Peyer's patch (tissue), 4 donors: Measurements from ENCODE around the gene COQ10B. TPM values are rescaled to one million over a fixed set of nuclear protein-coding genes. Genes with fewer than 3 reads are reported as not detected.

Experiments used
- DNase-seq, 3 donors: peaks; one replicate each; pipeline ENCODE4 v3.0.0-alpha.2; 2017 to 2019
- H3K27ac ChIP-seq, 4 donors: fragments of 200-600 bp; sonication (generic); one replicate each; pipeline ENCODE4 v1.5.1; 2016 to 2019
- H3K27me3 ChIP-seq, 2 donors: fragments of 200-600 bp; sonication (generic); one replicate each; pipeline ENCODE4 v1.5.1; 2019
- H3K36me3 ChIP-seq, 3 donors: fragments of 200-600 bp; sonication (generic); one replicate each; pipeline ENCODE4 v1.5.1; 2016 to 2019
- H3K4me1 ChIP-seq, 4 donors: fragments of 200-600 bp; sonication (generic); one replicate each; pipeline ENCODE4 v1.5.1; 2016 to 2019
- H3K4me3 ChIP-seq, 4 donors: fragments of 200-600 bp; sonication (generic); 1 replicate in 3 of 4; 2 replicates in 1 of 4; pipeline ENCODE4 v1.5.1; 2016 to 2019; ENCODE audit warnings: mild to moderate bottlenecking in 1 of 4
- H3K9me3 ChIP-seq, 4 donors: fragments of 200-600 bp; sonication (generic); one replicate each; pipeline ENCODE4 v1.5.1; 2016 to 2019; ENCODE audit warnings: mild to moderate bottlenecking in 1 of 4
- CTCF ChIP-seq, 6 experiments: fragments of 450-650 bp in 4 of 6; fragments of 200-600 bp in 2 of 6; sonication (generic) in 1 of 6; IDR thresholded peaks; one replicate each; pipeline ENCODE4 v1.5.1; 2017 to 2019; ENCODE audit warnings: antibody characterized with exemption in 6 of 6, mild to moderate bottlenecking in 3 of 6, moderate library complexity in 1 of 6
- POLR2A ChIP-seq, 2 donors: fragments of 450-650 bp; IDR thresholded peaks; one replicate each; pipeline ENCODE4 v1.5.1; 2017; ENCODE audit warnings: antibody characterized with exemption in 2 of 2, mild to moderate bottlenecking in 2 of 2, moderate library complexity in 2 of 2
- total RNA-seq, 4 donors: library from RNA; depleted of rRNA; stranded (reverse); fragments of >200 nt; gene quantifications; one replicate each; pipeline ENCODE4 v1.1.0, GENCODE V29; 2016

Gene COQ10B
- total RNA-seq, 4 donors from 2014 or later, result 14.4 to 30.3 (median 22.3) TPM

- peaks cover 0 to 15% (median 5%) of the 10 kb centered on the region in 4 donors for H3K4me1 ChIP-seq
- H3K9me3 ChIP-seq, result no peaks in the 10 kb centered on the region
- peak overlapping the region; percentile 67 to 86 (median 80) for H3K4me3 ChIP-seq
- peak overlapping the region; percentile 94 to 98 (median 98) for H3K27ac ChIP-seq
- TF ChIP-seq POLR2A (IDR thresholded peaks at IDR 0.05), result no peak
- TF ChIP-seq CTCF (IDR thresholded peaks at IDR 0.05), result no peak
- DNase-seq, result no peak
- no peaks in the 10 kb centered on the region for H3K36me3 ChIP-seq
- no peaks in the 10 kb centered on the region for H3K27me3 ChIP-seq
Observed at GRCh38 chr2:197453914-197454398, 604 bp downstream of the COQ10B start.

- Histone ChIP-seq H3K27ac (no peak overlapping the region), H3K36me3 (peaks cover 0 to 5% (median 0%) of the 10 kb centered on the region in 3 donors), H3K4me3 (peak overlapping the region in 2 of 4 donors; percentile 67 to 79), H3K9me3 (no peaks in the 10 kb centered on the region), H3K27me3 (no peaks in the 10 kb centered on the region), H3K4me1 (peaks cover 0 to 15% (median 5%) of the 10 kb centered on the region in 4 donors)
- no peak for DNase-seq
- TF ChIP-seq CTCF (IDR thresholded peaks at IDR 0.05), result no peak
- TF ChIP-seq POLR2A (IDR thresholded peaks at IDR 0.05), result no peak
Observed at GRCh38 chr2:197454923-197455322, 1.6 kb downstream of the COQ10B start.

GRCh38 chr2:197455428-197455827 lies 2.1 kb downstream of the COQ10B start:
- Histone ChIP-seq H3K4me1 (peaks cover 0 to 15% (median 7%) of the 10 kb centered on the region in 4 donors), H3K36me3 (peaks cover 0 to 10% (median 0%) of the 10 kb centered on the region in 3 donors), H3K9me3 (no peaks in the 10 kb centered on the region), H3K27ac (no peak overlapping the region), H3K4me3 (no peak overlapping the region), H3K27me3 (no peaks in the 10 kb centered on the region)
- TF ChIP-seq POLR2A (IDR thresholded peaks at IDR 0.05) (no peak), CTCF (IDR thresholded peaks at IDR 0.05) (no peak)
- no peak for DNase-seq

- Histone ChIP-seq H3K27me3 (no peaks in the 10 kb centered on the region), H3K36me3 (peaks cover 0 to 58% (median 0%) of the 10 kb centered on the region in 3 donors), H3K27ac (peak overlapping the region in 3 of 4 donors; percentile 11 to 74 (median 46)), H3K4me1 (peaks cover 0 to 16% (median 0%) of the 10 kb centered on the region in 4 donors), H3K4me3 (peak overlapping the region in 1 of 4 donors; percentile 3), H3K9me3 (no peaks in the 10 kb centered on the region)
- no peak for TF ChIP-seq POLR2A (IDR thresholded peaks at IDR 0.05)
- no peak for TF ChIP-seq CTCF (IDR thresholded peaks at IDR 0.05)
- DNase-seq, result no peak
Observed at GRCh38 chr2:197460649-197461048, 7.3 kb downstream of the COQ10B start.

GRCh38 chr2:197461057-197461456 lies 7.7 kb downstream of the COQ10B start:
- peaks cover 0 to 62% (median 0%) of the 10 kb centered on the region in 3 donors for H3K36me3 ChIP-seq
- H3K4me1 ChIP-seq, result peaks cover 0 to 16% (median 0%) of the 10 kb centered on the region in 4 donors
- no peaks in the 10 kb centered on the region for H3K27me3 ChIP-seq
- H3K9me3 ChIP-seq, result no peaks in the 10 kb centered on the region
- no peak for TF ChIP-seq POLR2A (IDR thresholded peaks at IDR 0.05)
- TF ChIP-seq CTCF (IDR thresholded peaks at IDR 0.05), result no peak
- peak overlapping the region in 3 of 4 donors; percentile 11 to 74 (median 46) for H3K27ac ChIP-seq
- no peak for DNase-seq
- H3K4me3 ChIP-seq, result peak overlapping the region in 1 of 4 donors; percentile 3
